ENCODE results near the gene APBA2. TPM values are rescaled to one million over a fixed set of nuclear protein-coding genes. Genes with fewer than 3 reads are reported as not detected.

APBA2 gene
- total RNA-seq, 1 experiment from 2014 or later = not detected

- ChIA-PET CTCF (no interaction called here), POLR2A (no interaction called here)
- no peak overlapping the region for H3K4me3 ChIP-seq (ENCODE audit: low read depth, low read length)
- H3K9me3 ChIP-seq = no peaks in the 10 kb centered on the region
- Mint-ChIP-seq H3K27me3 (ENCODE audit: insufficient read depth, unreplicated experiment) (peaks cover 11% of the 10 kb centered on the region), H3K4me3 (ENCODE audit: unreplicated experiment) (no peak overlapping the region), H3K36me3 (ENCODE audit: insufficient read depth, unreplicated experiment) (no peaks in the 10 kb centered on the region), H3K27ac (ENCODE audit: unreplicated experiment) (no peak overlapping the region), H3K4me1 (ENCODE audit: low read depth, unreplicated experiment) (no peaks in the 10 kb centered on the region), H3K9me3 (ENCODE audit: unreplicated experiment) (no peaks in the 10 kb centered on the region)
- H3K4me1 ChIP-seq = no peaks in the 10 kb centered on the region
- BruUV-seq (replicated peaks) = no TSS peak
- intact Hi-C loops (cut with micrococcal nuclease; ENCODE audit: unreplicated experiment) = no loop called here
- TF ChIP-seq CTCF (IDR thresholded peaks at IDR 0.05; ENCODE audit: insufficient read depth in 1 of 2, low read depth in 1 of 2, low read length in 1 of 2, severe bottlenecking in 1 of 2, unreplicated experiment in 1 of 2) = no peak
- DNase-seq = no peak
- H3K36me3 ChIP-seq (ENCODE audit: control insufficient read depth, insufficient read depth, low read length) = no peaks in the 10 kb centered on the region
- no peaks in the 10 kb centered on the region for H3K27me3 ChIP-seq (replicated peaks; ENCODE audit: control insufficient read depth, insufficient read depth, low read length)
These were observed 77.9 kb downstream of the APBA2 start for GRCh38 chr15:28963711-28964081.

- DNase-seq = no peak
- H3K4me3 ChIP-seq (ENCODE audit: low read depth, low read length) = no peak overlapping the region
- Mint-ChIP-seq H3K27me3 (ENCODE audit: insufficient read depth, unreplicated experiment) (peaks cover 11% of the 10 kb centered on the region), H3K4me1 (ENCODE audit: low read depth, unreplicated experiment) (no peaks in the 10 kb centered on the region), H3K4me3 (ENCODE audit: unreplicated experiment) (no peak overlapping the region), H3K36me3 (ENCODE audit: insufficient read depth, unreplicated experiment) (no peaks in the 10 kb centered on the region), H3K27ac (ENCODE audit: unreplicated experiment) (no peak overlapping the region), H3K9me3 (ENCODE audit: unreplicated experiment) (no peaks in the 10 kb centered on the region)
- no peak for TF ChIP-seq CTCF (IDR thresholded peaks at IDR 0.05; ENCODE audit: insufficient read depth in 1 of 2, low read depth in 1 of 2, low read length in 1 of 2, severe bottlenecking in 1 of 2, unreplicated experiment in 1 of 2)
- no TSS peak for BruUV-seq (replicated peaks)
- intact Hi-C loops (cut with micrococcal nuclease; ENCODE audit: unreplicated experiment) = no loop called here
- no peaks in the 10 kb centered on the region for H3K9me3 ChIP-seq
- ChIA-PET POLR2A (no interaction called here), CTCF (no interaction called here)
- no peaks in the 10 kb centered on the region for H3K4me1 ChIP-seq
- no peaks in the 10 kb centered on the region for H3K27me3 ChIP-seq (replicated peaks; ENCODE audit: control insufficient read depth, insufficient read depth, low read length)
- no peaks in the 10 kb centered on the region for H3K36me3 ChIP-seq (ENCODE audit: control insufficient read depth, insufficient read depth, low read length)
These were observed 78.3 kb downstream of the APBA2 start for GRCh38 chr15:28964098-28964497.

- ChIA-PET POLR2A (no interaction called here), CTCF (no interaction called here)
- no peaks in the 10 kb centered on the region for H3K4me1 Mint-ChIP-seq (ENCODE audit: low read depth, unreplicated experiment)
- Histone ChIP-seq H3K27me3 (replicated peaks; ENCODE audit: control insufficient read depth, insufficient read depth, low read length) (no peaks in the 10 kb centered on the region), H3K9me3 (no peaks in the 10 kb centered on the region), H3K4me3 (ENCODE audit: low read depth, low read length) (no peak overlapping the region), H3K36me3 (ENCODE audit: control insufficient read depth, insufficient read depth, low read length) (no peaks in the 10 kb centered on the region), H3K4me1 (no peaks in the 10 kb centered on the region)
- H3K36me3 Mint-ChIP-seq (ENCODE audit: insufficient read depth, unreplicated experiment) = no peaks in the 10 kb centered on the region
- no peaks in the 10 kb centered on the region for H3K9me3 Mint-ChIP-seq (ENCODE audit: unreplicated experiment)
- intact Hi-C loops (cut with micrococcal nuclease; ENCODE audit: unreplicated experiment) = no loop called here
- peaks cover 15% of the 10 kb centered on the region for H3K27me3 Mint-ChIP-seq (ENCODE audit: insufficient read depth, unreplicated experiment)
- H3K4me3 Mint-ChIP-seq (ENCODE audit: unreplicated experiment) = no peak overlapping the region
- DNase-seq = no peak
- no TSS peak for BruUV-seq (replicated peaks)
- TF ChIP-seq CTCF (IDR thresholded peaks at IDR 0.05; ENCODE audit: insufficient read depth in 1 of 2, low read depth in 1 of 2, low read length in 1 of 2, severe bottlenecking in 1 of 2, unreplicated experiment in 1 of 2) = no peak
- H3K27ac Mint-ChIP-seq (ENCODE audit: unreplicated experiment) = no peak overlapping the region
These were observed 81.3 kb downstream of the APBA2 start for GRCh38 chr15:28967066-28967465.
